ENCODE data around the gene KLHDC4. TPM values are rescaled to one million over a fixed set of nuclear protein-coding genes. Genes with fewer than 3 reads are reported as not detected.
A peak's percentile ranks its signal among the peaks of the same experiment; 100 is the strongest.
"Not testable (repeated sequence)": the region's sequence is repeated elsewhere in the genome, so short reads cannot be mapped to it uniquely, and the experiment has no call there.

The KLHDC4 gene
- total and polyA plus RNA-seq, 2 experiments from 2014 or later, result 23.0 to 41.1 TPM

- H3F3A ChIP-seq (replicated peaks; ENCODE audit: low read depth); H3K4me3 ChIP-seq; H3K4me3 Mint-ChIP-seq; H3K27me3 Mint-ChIP-seq (ENCODE audit: insufficient read depth, low read depth, poor library complexity); H3K4me1 ChIP-seq (ENCODE audit: insufficient read depth); DNase-seq (ENCODE audit: low spot score); H3K4me1 Mint-ChIP-seq; H3K9me3 Mint-ChIP-seq; H3K27ac Mint-ChIP-seq; ATAC-seq; H3K9me2 ChIP-seq (ENCODE audit: insufficient read depth); H3K27ac ChIP-seq (ENCODE audit: low read depth); H2AFZ ChIP-seq; H3K4me2 ChIP-seq; H3K27me3 ChIP-seq (ENCODE audit: insufficient read depth): not testable (repeated sequence)
- peaks cover 26% of the 10 kb centered on the region for H4K20me1 ChIP-seq (replicated peaks; ENCODE audit: insufficient read depth)
- peaks cover 26% of the 10 kb centered on the region for H3K36me3 ChIP-seq (ENCODE audit: insufficient read depth)
- H3K79me2 ChIP-seq (replicated peaks; ENCODE audit: insufficient read depth), result peaks cover 43% of the 10 kb centered on the region
- peaks cover 67% of the 10 kb centered on the region for H3K36me3 Mint-ChIP-seq (ENCODE audit: low read depth)
Observed at GRCh38 chr16:87726577-87726976, 39.2 kb downstream of the KLHDC4 start.

GRCh38 chr16:87725596-87726235 is 40.1 kb downstream of the KLHDC4 start:
- no peak for TF ChIP-seq ETS1 (IDR thresholded peaks at IDR 0.05)
- TF ChIP-seq NANOG (IDR thresholded peaks at IDR 0.05; ENCODE audit: borderline replicate concordance), result no peak
- TF ChIP-seq REST (IDR thresholded peaks at IDR 0.05; ENCODE audit: unreplicated experiment), result no peak
- TF ChIP-seq CREB1 (CRISPR knock-in tag; IDR thresholded peaks at IDR 0.05; ENCODE audit: low read depth), result no peak
- TF ChIP-seq EZH2 (IDR thresholded peaks at IDR 0.05; ENCODE audit: low read depth, unreplicated experiment), result no peak
- no peak for TF ChIP-seq EZH2phosphoT487 (IDR thresholded peaks at IDR 0.05; ENCODE audit: unreplicated experiment)
- no peak for TF ChIP-seq POLR2AphosphoS5 (IDR thresholded peaks at IDR 0.05; ENCODE audit: low read depth)
- no peak for TF ChIP-seq STAT1 (IDR thresholded peaks at IDR 0.05; ENCODE audit: unreplicated experiment)
- TF ChIP-seq ZNF331 (CRISPR knock-in tag; IDR thresholded peaks at IDR 0.05; ENCODE audit: low read depth), result no peak
- no peak for TF ChIP-seq ZNF114 (CRISPR knock-in tag; IDR thresholded peaks at IDR 0.05)
- TF ChIP-seq CTCF (conservative IDR thresholded peaks at IDR 0.05; ENCODE audit: low read depth in 2 of 2), result no peak
- peaks cover 26% of the 10 kb centered on the region for H4K20me1 ChIP-seq (replicated peaks; ENCODE audit: insufficient read depth)
- DNase-seq (ENCODE audit: low spot score), result peak; percentile 23
- peaks cover 4% of the 10 kb centered on the region for H3F3A ChIP-seq (replicated peaks; ENCODE audit: low read depth)
- H3K9me2 ChIP-seq (ENCODE audit: insufficient read depth), result no peaks in the 10 kb centered on the region
- no peaks in the 10 kb centered on the region for H3K4me1 ChIP-seq (ENCODE audit: insufficient read depth)
- Mint-ChIP-seq H3K27me3 (ENCODE audit: insufficient read depth, low read depth, poor library complexity) (peaks cover 4% of the 10 kb centered on the region), H3K4me1 (peaks cover 3% of the 10 kb centered on the region; the same call in 2 of the 3 replicates), H3K36me3 (ENCODE audit: low read depth) (peaks cover 64% of the 10 kb centered on the region), H3K4me3 (no peak overlapping the region), H3K9me3 (no peaks in the 10 kb centered on the region), H3K27ac (no peak overlapping the region)
- peaks cover 41% of the 10 kb centered on the region for H3K79me2 ChIP-seq (replicated peaks; ENCODE audit: insufficient read depth)
- H3K4me2 ChIP-seq, result no peak overlapping the region
- no peaks in the 10 kb centered on the region for H3K27me3 ChIP-seq (ENCODE audit: insufficient read depth)
- H2AFZ ChIP-seq, result no peak overlapping the region
- ATAC-seq, result no peak
- H3K36me3 ChIP-seq (ENCODE audit: insufficient read depth), result peaks cover 25% of the 10 kb centered on the region
- H3K27ac ChIP-seq (ENCODE audit: low read depth), result no peak overlapping the region
- no peak overlapping the region for H3K4me3 ChIP-seq

Measured in GM23338 (cell line).